Measurements from ENCODE around the gene NEURL1B.

- TF ChIP-seq CTCF (IDR thresholded peaks at IDR 0.05) (no peak), POLR2A (IDR thresholded peaks at IDR 0.05) (peak in 1 of 2 donors; percentile 24)
These were observed 92.3 kb downstream of the NEURL1B start for GRCh38 chr5:172733131-172733973.
